GM12878 (cell line): Measurements from ENCODE around the gene CD101. TPM values are rescaled to one million over a fixed set of nuclear protein-coding genes. Genes with fewer than 3 reads are reported as not detected.

Source experiments
- ATAC-seq: fragments of 200-7000 bp; cut with Tn5 transposase; 3 replicates; pipeline ENCODE4 v1.9.1; 2020; ENCODE audit warnings: mild to moderate bottlenecking, moderate library complexity
- BruUV-seq: library from RNA; stranded (reverse); fragments of 400-500 nt; replicated peaks from 2 replicates; lab custom pipeline; 2021; lab: Mats Ljungman, UMichigan
- CTCF ChIA-PET: fragments of 300-600 bp; sonication (Branson Sonifier 250); formaldehyde crosslinking; extraction: SDS; loops from one replicate; lab custom pipeline; 2021; ENCODE audit warnings: inconsistent platforms; lab: Yijun Ruan, JAX
- POLR2A ChIA-PET: fragments of 350-600 bp; formaldehyde crosslinking; extraction: SDS; loops from one replicate; lab custom pipeline; 2021; ENCODE audit warnings: inconsistent platforms; lab: Charles Lee
- RAD21 ChIA-PET: fragments of 300-600 bp; sonication (Branson Sonifier 250); formaldehyde crosslinking; loops from one replicate; lab custom pipeline; 2023; ENCODE audit warnings: antibody characterized with exemption; ENCODE audit not compliant: unreplicated experiment; lab: Charles Lee
- SMC1A ChIA-PET: fragments of 300-600 bp; sonication (Branson Sonifier 250); formaldehyde crosslinking; loops from one replicate; lab custom pipeline; 2023; ENCODE audit not compliant: unreplicated experiment, uncharacterized antibody; lab: Charles Lee
- DNase-seq: peaks from one replicate; pipeline ENCODE4 v3.0.0-alpha.2; 2011; ENCODE audit warnings: low read depth, low spot score
- FAIRE-seq: peaks from 3 replicates; lab custom pipeline; 2011; peaks lifted over from hg19 to GRCh38; lab: Jason Lieb, UNC
- H2AFZ ChIP-seq: 2 replicates; pipeline ENCODE4 v1.6.0; 2011; ENCODE audit warnings: low read depth, low read length, control low read depth; ENCODE audit not compliant: control insufficient read depth
- H3K27ac ChIP-seq: 2 replicates; pipeline ENCODE4 v1.5.1; 2011; ENCODE audit warnings: control low read depth; ENCODE audit not compliant: control insufficient read depth, insufficient read depth
- H3K27me3 ChIP-seq, 2 experiments: replicated peaks in 1 of 2; 2 replicates each; pipeline versions ENCODE4 v1.6.0 to v1.6.1; 2011; ENCODE audit warnings: low read length in 1 of 2; ENCODE audit not compliant: control insufficient read depth in 2 of 2, insufficient read depth in 2 of 2
- H3K36me3 ChIP-seq, 2 experiments: 2 replicates each; pipeline ENCODE4 v1.5.1; 2011; ENCODE audit warnings: low read length in 1 of 2; ENCODE audit not compliant: control insufficient read depth in 2 of 2, insufficient read depth in 2 of 2
- H3K4me1 ChIP-seq: 2 replicates; pipeline ENCODE4 v1.6.1; 2011; ENCODE audit warnings: mild to moderate bottlenecking, low read length, moderate library complexity, mixed read lengths; ENCODE audit not compliant: control insufficient read depth, insufficient read depth
- H3K4me2 ChIP-seq: 2 replicates; pipeline ENCODE4 v1.6.0; 2011; ENCODE audit warnings: control low read depth; ENCODE audit not compliant: control insufficient read depth, insufficient read depth
- H3K4me3 ChIP-seq: fragments of 200-600 bp; sonication (generic); 2 replicates; pipeline ENCODE4 v1.5.1; 2016
- H3K79me2 ChIP-seq: 2 replicates; pipeline ENCODE4 v1.6.0; 2011; ENCODE audit warnings: low read length; ENCODE audit not compliant: control insufficient read depth, insufficient read depth
- H3K9ac ChIP-seq: 2 replicates; pipeline ENCODE4 v1.8.0; 2011; ENCODE audit warnings: low read length, control low read depth, mixed read lengths; ENCODE audit not compliant: control insufficient read depth, insufficient read depth
- H3K9me3 ChIP-seq: replicated peaks from 3 replicates; pipeline ENCODE4 v1.5.1; 2011; ENCODE audit warnings: mild to moderate bottlenecking, low read length; ENCODE audit not compliant: control insufficient read depth, insufficient read depth
- H4K20me1 ChIP-seq: 2 replicates; pipeline ENCODE4 v1.6.0; 2011; ENCODE audit not compliant: control insufficient read depth, insufficient read depth
- BMI1 ChIP-seq: fragments of 450-650 bp; IDR thresholded peaks from 2 replicates; pipeline ENCODE4 v1.6.1; 2016; ENCODE audit warnings: mild to moderate bottlenecking, moderate library complexity, borderline replicate concordance
- FOS ChIP-seq: IDR thresholded peaks from 3 replicates; pipeline ENCODE4 v1.6.1; 2011; ENCODE audit warnings: borderline replicate concordance; ENCODE audit not compliant: insufficient read length; ENCODE audit errors: extremely low read depth
- HDAC6 ChIP-seq: fragments of 200-600 bp; sonication (generic); IDR thresholded peaks from one replicate; pipeline ENCODE4 v1.8.0; 2017; ENCODE audit warnings: antibody characterized with exemption; ENCODE audit not compliant: unreplicated experiment
- IKZF1 ChIP-seq: fragments of 450-650 bp; conservative IDR thresholded peaks from 2 replicates; pipeline ENCODE4 v1.6.1; 2017; ENCODE audit warnings: antibody characterized with exemption, mild to moderate bottlenecking
- NFYA ChIP-seq: IDR thresholded peaks from 2 replicates; pipeline ENCODE4 v1.6.1; 2011; ENCODE audit warnings: low read depth, mild to moderate bottlenecking, low read length, improper control_type of control experiment, borderline replicate concordance
- NR2F1 ChIP-seq: fragments of 450-650 bp; conservative IDR thresholded peaks from 2 replicates; pipeline ENCODE4 v1.6.1; 2017; ENCODE audit warnings: mild to moderate bottlenecking
- PAX8 ChIP-seq: fragments of 450-650 bp; IDR thresholded peaks from 2 replicates; pipeline ENCODE4 v1.6.1; 2017; ENCODE audit warnings: mild to moderate bottlenecking, moderate library complexity
- PBX3 ChIP-seq: IDR thresholded peaks from 2 replicates; pipeline ENCODE4 v1.6.1; 2011; ENCODE audit warnings: mild to moderate bottlenecking, low read depth, low read length, moderate library complexity; ENCODE audit not compliant: insufficient replicate concordance
- SIX5 ChIP-seq: IDR thresholded peaks from 2 replicates; pipeline ENCODE4 v1.6.1; 2011; ENCODE audit warnings: mild to moderate bottlenecking, low read depth, low read length, moderate library complexity; ENCODE audit not compliant: severe bottlenecking
- SREBF1 ChIP-seq: IDR thresholded peaks from 2 replicates; pipeline ENCODE4 v1.6.1; 2012; ENCODE audit warnings: mild to moderate bottlenecking, low read length
- SREBF2 ChIP-seq: IDR thresholded peaks from 2 replicates; pipeline ENCODE4 v1.6.1; 2012; ENCODE audit warnings: mild to moderate bottlenecking, low read length
- TARDBP ChIP-seq: IDR thresholded peaks from 2 replicates; pipeline ENCODE4 v1.6.1; 2016; ENCODE audit warnings: borderline replicate concordance
- TCF3 ChIP-seq: IDR thresholded peaks from 2 replicates; pipeline ENCODE4 v1.6.1; 2012; ENCODE audit warnings: low read depth, mild to moderate bottlenecking, low read length, borderline replicate concordance; ENCODE audit not compliant: insufficient read depth
- YBX1 ChIP-seq: fragments of 450-650 bp; IDR thresholded peaks from 2 replicates; pipeline ENCODE4 v1.6.1; 2016; ENCODE audit warnings: antibody characterized with exemption
- ZBTB4 ChIP-seq: fragments of 450-650 bp; formaldehyde crosslinking; IDR thresholded peaks from 2 replicates; pipeline ENCODE4 v1.4.0; 2022; ENCODE audit warnings: mild to moderate bottlenecking, moderate library complexity
- ZZZ3 ChIP-seq: IDR thresholded peaks from 2 replicates; pipeline ENCODE4 v1.6.1; 2011; ENCODE audit warnings: low read depth; ENCODE audit not compliant: control insufficient read depth, insufficient read length
- WGBS: methylation state at CpG from one replicate; pipeline ENCODE4 v1.1.6; 2016; ENCODE audit warnings: low lambda C conversion rate; ENCODE audit not compliant: insufficient replicate concordance, insufficient coverage; ENCODE audit errors: missing lambda C conversion rate; 5-methylcytosine and 5-hydroxymethylcytosine counted together
- in situ Hi-C: fragments of 300-500 bp; cut with MboI; formaldehyde crosslinking; loops from 9 replicates; pipeline ENCODE4 v1.14.3; 2018; ENCODE audit warnings: mixed read lengths
- intact Hi-C: fragments of 100-400 bp; cut with micrococcal nuclease; formaldehyde crosslinking; loops from one replicate; pipeline ENCODE4 v1.14.2; 2022; ENCODE audit not compliant: unreplicated experiment
- polyA plus RNA-seq, 11 experiments: library from polyadenylated mRNA; depleted of rRNA in 4 of 11; unstranded in 6 of 11; stranded (reverse) in 5 of 11; fragments of >200 nt; fragmentation: Nextera tagmentation in 4 of 11; fragmentation: Illumina TruSeq in 1 of 11; extraction: Ambion mirVana in 4 of 11; extraction: Trizol in 1 of 11; gene quantifications; 1 replicate in 1 of 11; 2 replicates in 10 of 11; pipeline versions ENCODE4 v1.2.1 to v1.2.3, GENCODE V29; 2011 to 2016; ENCODE audit warnings: inconsistent platforms in 2 of 11, missing spikeins in 2 of 11, low read depth in 1 of 11
- total RNA-seq, 4 experiments: library from RNA; depleted of rRNA in 3 of 4; stranded (reverse); fragments of >200 nt in 3 of 4; fragmentation: Illumina TruSeq in 1 of 4; extraction: Trizol in 1 of 4; gene quantifications; 2 replicates each; pipeline versions ENCODE4 v1.2.1 to v1.2.3, GENCODE V29; 2013 to 2021
- TF ChIP-seq, protein P1 (sequence below): fragments of 450-650 bp; conservative IDR thresholded peaks from 2 replicates; pipeline ENCODE4 v1.6.1; 2017; ENCODE audit warnings: mild to moderate bottlenecking, moderate library complexity

Gene CD101
- total and polyA plus RNA-seq, 10 of the 15 experiments (the other 5 are each of a cell fraction or from before 2014, with no cell fraction given), result 0.56 to 7.9 (median 2.9) TPM

GRCh38 chr1:117060441-117061317 is 59.1 kb downstream of the CD101 start:
- WGBS, result 13% methylated on average over 42 of the region's 42 CpGs
- DNase-seq (peak; percentile 31), ATAC-seq (peak; percentile 59), FAIRE-seq (peak; percentile 57)
- in situ Hi-C loops, result no loop called here
- TSS peak; percentile 78 for BruUV-seq
- ChIA-PET CTCF (interaction anchor here (0.6 to 10.0 kb wide), 23 partner anchors 9 to 575 kb away, joined by 3 to 134 read pairs (median 3); partner anchors contain the start of gene CD101), POLR2A (interaction anchor here (0.7 to 2.3 kb wide), 28 partner anchors 8 to 685 kb away, joined by 3 to 20 read pairs (median 4); partner anchors contain the start of gene CD101), SMC1A (interaction anchor here (0.6 to 5.7 kb wide), 36 partner anchors 8 to 545 kb away, joined by 3 to 73 read pairs (median 4); partner anchors contain the start of gene CD101), RAD21 (interaction anchor here (0.6 to 6.4 kb wide), 41 partner anchors 9 to 922 kb away, joined by 3 to 81 read pairs (median 4); partner anchors contain the start of gene CD101)
- intact Hi-C loops, result loop anchor here (2.0 to 10.0 kb wide), 4 partner anchors 234 to 683 kb away; partner anchors contain the start of gene MAN1A2
- no peaks in the 10 kb centered on the region for H4K20me1 ChIP-seq
- peak overlapping the region; percentile 81 for H3K27ac ChIP-seq
- H3K79me2 ChIP-seq, result peaks cover 71% of the 10 kb centered on the region
- H3K9me3 ChIP-seq, result no peaks in the 10 kb centered on the region
- peak overlapping the region; percentile 73 for H3K4me2 ChIP-seq
- peak overlapping the region; percentile 84 for H3K4me3 ChIP-seq
- peak overlapping the region; percentile 56 for H2AFZ ChIP-seq
- H3K4me1 ChIP-seq, result peaks cover 4% of the 10 kb centered on the region
- H3K27me3 ChIP-seq, result no peaks in the 10 kb centered on the region
- no peaks in the 10 kb centered on the region; a peak in 1 of 4 replicates for H3K36me3 ChIP-seq
- peak overlapping the region; percentile 87 for H3K9ac ChIP-seq
- TF ChIP-seq PAX8 (no peak), BMI1 (no peak), YBX1 (no peak), PBX3 (no peak), SREBF1 (no peak), NR2F1 (no peak), NFYA (no peak), IKZF1 (peak; percentile 46), ZBTB4 (CRISPR knock-in tag) (no peak), SREBF2 (no peak), TCF3 (no peak), HDAC6 (peak; percentile 62), FOS (no peak), TARDBP (no peak), ZZZ3 (no peak), SIX5 (no peak)
- TF ChIP-seq, protein P1, sequence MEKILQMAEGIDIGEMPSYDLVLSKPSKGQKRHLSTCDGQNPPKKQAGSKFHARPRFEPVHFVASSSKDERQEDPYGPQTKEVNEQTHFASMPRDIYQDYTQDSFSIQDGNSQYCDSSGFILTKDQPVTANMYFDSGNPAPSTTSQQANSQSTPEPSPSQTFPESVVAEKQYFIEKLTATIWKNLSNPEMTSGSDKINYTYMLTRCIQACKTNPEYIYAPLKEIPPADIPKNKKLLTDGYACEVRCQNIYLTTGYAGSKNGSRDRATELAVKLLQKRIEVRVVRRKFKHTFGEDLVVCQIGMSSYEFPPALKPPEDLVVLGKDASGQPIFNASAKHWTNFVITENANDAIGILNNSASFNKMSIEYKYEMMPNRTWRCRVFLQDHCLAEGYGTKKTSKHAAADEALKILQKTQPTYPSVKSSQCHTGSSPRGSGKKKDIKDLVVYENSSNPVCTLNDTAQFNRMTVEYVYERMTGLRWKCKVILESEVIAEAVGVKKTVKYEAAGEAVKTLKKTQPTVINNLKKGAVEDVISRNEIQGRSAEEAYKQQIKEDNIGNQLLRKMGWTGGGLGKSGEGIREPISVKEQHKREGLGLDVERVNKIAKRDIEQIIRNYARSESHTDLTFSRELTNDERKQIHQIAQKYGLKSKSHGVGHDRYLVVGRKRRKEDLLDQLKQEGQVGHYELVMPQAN, result peak; percentile 32; the same call in 1 of the 2 replicates
